Effector memory CD8-positive, alpha-beta T cell (primary cell): ENCODE results near the gene SLC12A2.

Experiments used
- ATAC-seq: fragments of 150-1000 bp; cut with Tn5 transposase; replicated peaks from 2 replicates; pipeline ENCODE4 v1.10.0; 2021; ENCODE audit warnings: mild to moderate bottlenecking, moderate library complexity
- DNase-seq, 3 experiments: peaks; one replicate each; pipeline ENCODE4 v3.0.0; 2021
- H3K27ac Mint-ChIP-seq, 2 donors: one replicate each; pipeline ENCODE4 v1.8.0; 2022; ENCODE audit warnings: mild to moderate bottlenecking in 2 of 2, mixed read lengths in 2 of 2, moderate library complexity in 2 of 2
- H3K27me3 Mint-ChIP-seq, 2 donors: one replicate each; pipeline ENCODE4 v1.8.0; 2022; ENCODE audit warnings: mixed read lengths in 2 of 2
- H3K36me3 Mint-ChIP-seq: one replicate; pipeline ENCODE4 v1.8.0; 2022; ENCODE audit warnings: mild to moderate bottlenecking, moderate library complexity, mixed read lengths; ENCODE audit not compliant: insufficient read depth
- H3K4me1 Mint-ChIP-seq, 2 donors: one replicate each; pipeline ENCODE4 v1.8.0; 2022; ENCODE audit warnings: low read depth in 2 of 2, mixed read lengths in 2 of 2
- H3K4me3 Mint-ChIP-seq, 2 donors: one replicate each; pipeline ENCODE4 v1.8.0; 2022; ENCODE audit warnings: mild to moderate bottlenecking in 2 of 2, mixed read lengths in 2 of 2, moderate library complexity in 2 of 2
- H3K9me3 Mint-ChIP-seq, 2 donors: one replicate each; pipeline ENCODE4 v1.8.0; 2022; ENCODE audit warnings: mixed read lengths in 2 of 2
- total RNA-seq, 9 experiments: gene quantifications; one replicate each; lab custom pipeline; 2026; lab: John Stamatoyannopoulos, UW

SLC12A2 gene
- total RNA-seq = 29.6 to 58.3 (median 47.4) reads per million in 9 experiments

- peak; percentile 92 to 94 (median 93) for DNase-seq
- ATAC-seq = peak; percentile 68
- H3K27me3 Mint-ChIP-seq = no peaks in the 10 kb centered on the region
- peak within 1 kb of the TSS; percentile 84 to 86 for H3K4me3 Mint-ChIP-seq
- no peaks in the 10 kb centered on the region for H3K9me3 Mint-ChIP-seq
- H3K36me3 Mint-ChIP-seq = peaks cover 29% of the 10 kb centered on the region
- H3K27ac Mint-ChIP-seq = peak within 1 kb of the TSS; percentile 93 to 97
- peaks cover 39 to 60% of the 10 kb centered on the region in 2 donors for H3K4me1 Mint-ChIP-seq
Measured at GRCh38 chr5:128083033-128083810, at the start of gene SLC12A2. SLC12A2 (plus strand) TSS chr5:128083766; CDS start chr5:128083955, 189 bp downstream.

DNA sequence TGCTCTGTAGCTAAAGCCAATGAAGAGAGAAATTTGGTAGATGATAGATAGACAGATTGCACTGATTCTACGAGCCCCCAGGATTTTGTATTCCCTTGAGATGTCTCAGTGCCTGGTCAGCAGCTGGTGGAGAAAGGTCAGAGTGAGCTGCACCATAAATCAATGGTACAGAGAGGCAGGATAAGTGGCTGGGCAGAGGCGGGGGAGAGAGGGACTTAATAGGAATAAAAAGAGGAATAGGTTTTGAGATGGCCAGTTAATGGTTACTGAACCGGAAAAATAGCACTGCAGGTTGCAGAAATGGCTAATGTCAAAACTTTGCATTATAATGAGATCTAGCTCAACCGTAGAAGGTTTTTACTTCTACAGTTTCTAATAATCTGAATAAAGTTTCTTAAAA, 47.9 kb upstream of the SLC12A2 start:
- Mint-ChIP-seq H3K27ac (no peak overlapping the region), H3K36me3 (peaks cover 3% of the 10 kb centered on the region), H3K4me1 (peaks cover 3 to 5% of the 10 kb centered on the region in 2 donors), H3K4me3 (no peak overlapping the region), H3K9me3 (no peaks in the 10 kb centered on the region), H3K27me3 (no peaks in the 10 kb centered on the region)
- DNase-seq (no peak), ATAC-seq (no peak)

DNA sequence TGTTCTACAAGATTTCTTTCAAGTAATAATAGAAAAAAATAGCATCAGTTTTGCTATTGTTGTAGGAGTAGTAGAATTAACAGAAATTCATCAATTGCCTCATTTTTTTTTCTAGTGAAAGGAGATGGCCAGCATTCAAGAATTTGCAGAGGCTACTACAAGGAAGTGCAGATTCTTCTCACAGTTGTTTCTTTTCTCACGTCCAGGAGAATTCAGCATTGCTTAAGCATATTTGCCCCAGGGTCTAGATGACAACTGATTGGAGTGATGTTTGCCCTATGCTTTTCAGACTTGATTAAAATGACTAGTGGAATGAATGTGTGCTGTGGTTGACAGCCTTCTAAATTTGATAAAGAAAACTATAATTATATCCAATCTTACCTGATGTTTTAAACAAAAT, 46.6 kb upstream of the SLC12A2 start:
- peaks cover 3% of the 10 kb centered on the region for H3K36me3 Mint-ChIP-seq
- no peaks in the 10 kb centered on the region for H3K27me3 Mint-ChIP-seq
- no peak overlapping the region for H3K27ac Mint-ChIP-seq
- ATAC-seq (no peak), DNase-seq (no peak)
- peaks cover 3 to 5% of the 10 kb centered on the region in 2 donors for H3K4me1 Mint-ChIP-seq
- H3K4me3 Mint-ChIP-seq = no peak overlapping the region
- no peaks in the 10 kb centered on the region for H3K9me3 Mint-ChIP-seq

DNA sequence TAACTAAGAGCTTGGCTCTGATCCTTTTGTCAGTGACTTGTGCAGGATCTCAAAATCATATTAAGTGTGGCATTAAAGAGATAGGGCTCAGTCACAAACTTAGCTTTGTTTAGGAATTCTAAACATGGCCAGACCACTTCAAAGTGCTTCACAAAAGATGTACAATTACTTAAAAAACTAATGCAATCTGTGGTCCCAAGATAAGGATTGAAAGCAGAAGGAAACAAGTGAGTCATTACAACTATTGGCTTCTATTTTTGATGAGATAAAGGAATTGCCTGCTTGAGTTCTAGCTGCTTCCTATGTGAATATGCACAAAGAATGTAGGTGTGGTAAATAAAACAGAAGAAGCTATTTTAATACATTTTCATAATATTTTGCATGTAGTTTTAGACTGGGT, 44.9 kb upstream of the SLC12A2 start:
- no peaks in the 10 kb centered on the region for H3K9me3 Mint-ChIP-seq
- H3K36me3 Mint-ChIP-seq = peaks cover 3% of the 10 kb centered on the region
- no peak overlapping the region for H3K4me3 Mint-ChIP-seq
- H3K27me3 Mint-ChIP-seq = no peaks in the 10 kb centered on the region
- H3K27ac Mint-ChIP-seq = no peak overlapping the region
- peaks cover 3% of the 10 kb centered on the region in 2 donors for H3K4me1 Mint-ChIP-seq
- DNase-seq (no peak), ATAC-seq (no peak)

GRCh38 chr5:128040927-128041326, 42.6 kb upstream of the SLC12A2 start:
- Mint-ChIP-seq H3K27ac (no peak overlapping the region), H3K36me3 (no peaks in the 10 kb centered on the region), H3K4me1 (peaks cover 1 to 3% of the 10 kb centered on the region in 2 donors), H3K4me3 (no peak overlapping the region), H3K9me3 (no peaks in the 10 kb centered on the region), H3K27me3 (no peaks in the 10 kb centered on the region)
- DNase-seq = no peak
- ATAC-seq = no peak

GRCh38 chr5:128052780-128053179, 30.8 kb upstream of the SLC12A2 start:
- Mint-ChIP-seq H3K27ac (no peak overlapping the region), H3K9me3 (no peaks in the 10 kb centered on the region), H3K36me3 (peaks cover 3% of the 10 kb centered on the region), H3K4me3 (no peak overlapping the region), H3K4me1 (peaks cover 3 to 10% of the 10 kb centered on the region in 2 donors), H3K27me3 (no peaks in the 10 kb centered on the region)
- ATAC-seq = no peak
- DNase-seq = no peak

DNA sequence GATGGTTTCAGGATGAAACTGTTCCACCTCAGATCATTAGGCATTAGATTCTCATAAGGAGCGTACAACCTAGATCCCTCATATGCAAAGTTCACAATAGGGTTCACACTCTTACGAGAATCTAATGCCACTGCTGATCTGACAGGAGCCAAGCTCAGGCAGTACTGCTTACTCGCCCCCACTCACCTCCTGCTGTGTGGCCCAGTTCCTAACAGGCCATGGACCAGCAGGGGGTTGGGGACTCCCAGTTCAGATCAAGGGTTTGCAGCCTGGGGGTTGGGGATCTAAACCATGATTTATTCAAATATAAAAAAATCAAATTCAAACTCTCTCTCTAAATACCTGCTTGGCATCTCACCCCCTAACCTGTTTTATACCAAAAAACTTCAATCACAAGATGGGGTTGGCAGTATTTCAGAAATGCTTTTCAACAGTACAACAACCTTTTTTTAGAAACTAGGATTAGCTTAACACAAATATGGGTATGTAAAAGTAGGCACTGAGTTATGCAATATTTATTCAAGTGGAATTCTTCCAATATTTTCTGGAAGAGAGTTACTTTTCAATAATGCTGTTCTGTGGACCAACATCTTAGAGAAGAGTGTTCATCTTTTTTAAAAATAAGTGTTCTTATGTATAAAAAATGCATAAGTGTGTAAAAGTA, 30.1 kb upstream of the SLC12A2 start:
- Mint-ChIP-seq H3K4me3 (no peak overlapping the region), H3K4me1 (peaks cover 0 to 9% of the 10 kb centered on the region in 2 donors), H3K27ac (no peak overlapping the region), H3K27me3 (no peaks in the 10 kb centered on the region), H3K36me3 (peaks cover 3% of the 10 kb centered on the region), H3K9me3 (no peaks in the 10 kb centered on the region)
- DNase-seq (no peak), ATAC-seq (no peak)

GRCh38 chr5:128060644-128061385, 22.8 kb upstream of the SLC12A2 start:
- H3K9me3 Mint-ChIP-seq = no peaks in the 10 kb centered on the region
- no peaks in the 10 kb centered on the region for H3K27me3 Mint-ChIP-seq
- H3K27ac Mint-ChIP-seq = no peak overlapping the region
- no peak for ATAC-seq
- DNase-seq = no peak
- H3K4me1 Mint-ChIP-seq = peaks cover 3 to 12% of the 10 kb centered on the region in 2 donors
- H3K36me3 Mint-ChIP-seq = no peaks in the 10 kb centered on the region
- no peak overlapping the region for H3K4me3 Mint-ChIP-seq

DNA sequence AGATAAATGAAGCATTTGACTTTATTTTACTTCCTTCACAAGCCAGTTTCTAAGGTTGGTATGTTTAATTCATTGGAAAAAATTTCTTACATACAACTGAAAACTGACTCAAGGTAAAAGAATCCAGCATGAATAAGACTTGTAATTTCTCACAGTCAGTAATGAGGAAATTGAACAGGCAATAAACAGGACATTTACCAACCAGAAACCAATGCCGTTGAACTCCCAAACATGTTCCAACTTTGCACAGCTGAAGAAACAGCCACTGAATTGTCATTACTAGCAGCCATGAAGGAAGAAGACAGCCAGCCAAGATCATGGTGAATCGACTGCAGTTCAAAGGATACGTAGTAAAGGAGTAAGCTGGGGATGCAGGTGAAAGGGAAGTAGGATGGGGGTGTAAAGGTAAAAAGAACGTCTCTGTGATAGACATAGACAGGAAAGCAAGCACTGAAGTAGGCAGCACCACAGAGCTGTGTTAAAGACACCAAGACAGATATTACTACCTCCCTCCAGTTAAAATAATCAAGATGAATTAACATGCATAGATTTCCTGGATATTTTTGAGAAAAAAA, 21.3 kb upstream of the SLC12A2 start:
- no peak for ATAC-seq
- no peak for DNase-seq

DNA sequence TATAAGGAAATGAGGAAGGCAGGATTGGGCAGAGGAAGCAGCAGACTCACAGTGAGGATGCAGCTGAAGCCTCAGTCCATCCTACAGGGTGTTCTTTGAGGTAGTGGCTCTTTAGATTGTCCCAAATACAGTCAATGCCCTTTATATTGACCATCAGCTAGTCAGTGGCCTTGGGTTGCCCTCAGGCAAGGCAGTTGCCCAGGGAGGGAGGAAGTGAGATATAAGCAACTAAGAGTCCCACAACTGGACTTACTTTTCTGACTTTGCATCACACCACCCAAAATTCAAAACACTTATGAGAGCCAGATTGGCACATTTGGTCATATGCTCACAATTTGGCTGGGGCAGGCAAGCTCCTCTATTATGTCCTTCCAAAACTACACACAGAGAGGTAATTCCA, 9.4 kb upstream of the SLC12A2 start:
- peak overlapping the region in 1 of 2 donors; percentile 11 for H3K27ac Mint-ChIP-seq
- H3K36me3 Mint-ChIP-seq = peaks cover 3% of the 10 kb centered on the region
- H3K4me1 Mint-ChIP-seq = peaks cover 8 to 16% of the 10 kb centered on the region in 2 donors
- no peak overlapping the region for H3K4me3 Mint-ChIP-seq
- DNase-seq (no peak), ATAC-seq (no peak)
- no peaks in the 10 kb centered on the region for H3K9me3 Mint-ChIP-seq
- H3K27me3 Mint-ChIP-seq = no peaks in the 10 kb centered on the region

More for the DNA sequence above, 21.3 kb upstream of the SLC12A2 start:
- Mint-ChIP-seq H3K9me3 (no peaks in the 10 kb centered on the region), H3K36me3 (no peaks in the 10 kb centered on the region), H3K4me3 (no peak overlapping the region), H3K27me3 (no peaks in the 10 kb centered on the region), H3K27ac (no peak overlapping the region), H3K4me1 (peaks cover 6 to 20% of the 10 kb centered on the region in 2 donors)

- H3K27ac Mint-ChIP-seq = no peak overlapping the region
- H3K27me3 Mint-ChIP-seq = no peaks in the 10 kb centered on the region
- H3K9me3 Mint-ChIP-seq = no peaks in the 10 kb centered on the region
- H3K36me3 Mint-ChIP-seq = peaks cover 3% of the 10 kb centered on the region
- H3K4me3 Mint-ChIP-seq = no peak overlapping the region
- peaks cover 11 to 21% of the 10 kb centered on the region in 2 donors for H3K4me1 Mint-ChIP-seq
- ATAC-seq (no peak), DNase-seq (no peak)
Measured at GRCh38 chr5:128074953-128075352, 8.6 kb upstream of the SLC12A2 start.

DNA sequence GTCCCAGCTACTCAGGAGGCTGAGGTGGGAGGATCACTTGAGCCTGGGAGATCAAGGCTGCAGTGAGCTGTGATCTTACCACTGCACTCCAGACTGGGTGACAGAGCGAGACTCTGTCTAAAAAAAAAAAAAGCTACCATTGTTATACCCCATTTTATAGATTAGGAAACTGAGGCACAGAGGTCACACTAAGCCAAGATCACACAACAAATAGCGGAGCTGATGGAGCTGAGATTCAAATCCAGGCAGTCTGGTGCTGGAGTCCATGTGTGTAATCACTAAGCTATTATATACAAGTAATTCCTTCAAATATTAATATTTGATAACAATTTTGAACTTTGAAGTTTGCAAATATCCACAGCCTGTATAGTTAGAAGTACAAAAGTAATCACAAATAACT, 6.0 kb upstream of the SLC12A2 start:
- ATAC-seq (no peak), DNase-seq (no peak)
- no peaks in the 10 kb centered on the region for H3K9me3 Mint-ChIP-seq
- no peak overlapping the region for H3K4me3 Mint-ChIP-seq
- no peak overlapping the region for H3K27ac Mint-ChIP-seq
- H3K4me1 Mint-ChIP-seq = peaks cover 29 to 45% of the 10 kb centered on the region in 2 donors
- no peaks in the 10 kb centered on the region for H3K27me3 Mint-ChIP-seq
- peaks cover 15% of the 10 kb centered on the region for H3K36me3 Mint-ChIP-seq
